ENCODE data around the gene TSNAX. TPM values are rescaled to one million over a fixed set of nuclear protein-coding genes. Genes with fewer than 3 reads are reported as not detected.

TSNAX gene
- total and polyA plus RNA-seq, 2 of the 8 experiments (the other 6 are each of a cell fraction or from before 2014, with no cell fraction given): 7.7 to 34.0 TPM

DNA sequence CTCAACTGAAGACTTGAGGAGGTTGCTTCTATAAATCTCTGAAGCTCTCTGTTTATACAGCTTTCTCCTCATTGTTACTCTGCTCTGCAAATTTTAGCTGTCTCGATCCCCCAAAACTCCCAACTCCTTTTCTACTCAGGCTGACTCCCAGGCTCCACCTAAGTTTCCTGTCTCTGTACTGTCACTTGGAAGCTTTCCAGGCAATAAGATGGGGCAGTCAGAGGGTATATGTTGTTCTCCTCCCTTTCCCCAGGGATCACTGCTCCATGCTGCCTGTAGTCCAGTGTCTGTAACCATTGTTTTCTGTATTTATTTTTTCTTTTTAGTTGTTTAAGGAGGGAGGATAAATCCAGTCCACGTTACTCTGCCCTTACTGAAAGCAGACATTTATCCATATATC is 13.4 kb downstream of the TSNAX start:
- Histone ChIP-seq H3K4me2 (ENCODE audit: insufficient read depth in 1 of 2, low read depth in 2 of 2, low read length in 2 of 2) (no peak overlapping the region), H4K20me1 (replicated peaks in 1 of 2; ENCODE audit: control insufficient read depth in 1 of 2, insufficient read depth in 2 of 2, low read length in 2 of 2) (peaks cover 0 to 2% of the 10 kb centered on the region in 2 experiments), H2BK15ac (ENCODE audit: low read length) (no peak overlapping the region), H3K79me1 (ENCODE audit: low read depth, low read length) (no peaks in the 10 kb centered on the region), H2AFZ (ENCODE audit: low read length) (no peak overlapping the region), H3K14ac (ENCODE audit: insufficient read length) (no peak overlapping the region), H3K18ac (ENCODE audit: extremely low read depth, low read length) (no peak overlapping the region), H3K4me1 (replicated peaks in 1 of 4; ENCODE audit: control insufficient read depth in 3 of 4, insufficient read depth in 4 of 4, low read length in 3 of 4) (no peaks in the 10 kb centered on the region), H3K23me2 (ENCODE audit: low read depth, low read length) (no peaks in the 10 kb centered on the region), H3K56ac (replicated peaks; ENCODE audit: insufficient read length, low read depth, low read length) (no peak overlapping the region), H3K4ac (replicated peaks; ENCODE audit: insufficient read length, low read depth, low read length) (no peak overlapping the region), H3K36me3 (ENCODE audit: control insufficient read depth in 2 of 4, insufficient read depth in 4 of 4, low read length in 3 of 4) (peaks cover 0 to 33% (median 10%) of the 10 kb centered on the region in 4 experiments; a peak in 3 of 8 replicates), H3K23ac (ENCODE audit: insufficient read length) (no peak overlapping the region), H4K8ac (ENCODE audit: extremely low read depth, insufficient read depth, low read length) (no peak overlapping the region), H2BK12ac (ENCODE audit: low read depth, low read length) (no peak overlapping the region), H4K91ac (replicated peaks; ENCODE audit: insufficient read length, low read length) (no peak overlapping the region), H2BK5ac (ENCODE audit: low read depth, low read length) (no peak overlapping the region), H3K27me3 (replicated peaks in 1 of 4; ENCODE audit: control insufficient read depth in 3 of 4, extremely low read depth in 1 of 4, insufficient read depth in 3 of 4, low read length in 3 of 4) (peaks cover 0 to 1% (median 0%) of the 10 kb centered on the region in 4 experiments; a peak in 1 of 7 replicates), H3K4me3 (ENCODE audit: extremely low read depth in 1 of 4, insufficient read depth in 2 of 4, low read depth in 3 of 4, low read length in 4 of 4) (no peak overlapping the region), H2BK120ac (replicated peaks; ENCODE audit: low read depth, low read length) (no peak overlapping the region), H4K5ac (ENCODE audit: insufficient read length, low read depth, low read length) (no peak overlapping the region), H2AK5ac (ENCODE audit: low read depth, low read length) (no peak overlapping the region), H3K79me2 (ENCODE audit: control insufficient read depth in 1 of 2, insufficient read depth in 2 of 2, low read length in 2 of 2) (peaks cover 0 to 19% of the 10 kb centered on the region in 2 experiments; a peak in 3 of 4 replicates), H3K9me3 (ENCODE audit: insufficient read depth in 2 of 2, low read depth in 1 of 2, low read length in 1 of 2) (no peaks in the 10 kb centered on the region), H3K27ac (ENCODE audit: low read depth, low read length) (no peak overlapping the region), H3K9ac (replicated peaks in 1 of 4; ENCODE audit: extremely low read depth in 1 of 4, low read depth in 3 of 4, low read length in 3 of 4) (no peak overlapping the region), H2BK20ac (ENCODE audit: low read length) (no peak overlapping the region)
- WGBS, 2 experiments (ENCODE audit: extremely low coverage in 1 of 2, insufficient coverage in 1 of 2, insufficient read length in 1 of 2, insufficient replicate concordance in 2 of 2, low coverage in 1 of 2, low lambda C conversion rate in 2 of 2, missing lambda C conversion rate in 1 of 2): 92% methylated on average over 2 of the region's 2 CpGs; no CpG with 5 or more reads in 1 of the 2 experiments
- ChIA-PET POLR2A (ENCODE audit: partially characterized antibody) (no interaction called here), CTCF (ENCODE audit: partially characterized antibody) (no interaction called here)
- FAIRE-seq (no peak), DNase-seq (ENCODE audit: low read depth in 1 of 2, low spot score in 2 of 2) (no peak)
- TF ChIP-seq SIN3A (conservative IDR thresholded peaks at IDR 0.05 in 1 of 2, IDR thresholded peaks at IDR 0.05 in 1 of 2; ENCODE audit: low read depth in 1 of 2, low read length in 2 of 2) (no peak), MAFK (IDR thresholded peaks at IDR 0.05; ENCODE audit: low read depth, low read length) (no peak), TAF1 (IDR thresholded peaks at IDR 0.05; ENCODE audit: low read depth, low read length) (no peak), CEBPB (IDR thresholded peaks at IDR 0.05; ENCODE audit: low read depth, low read length) (no peak), CHD1 (IDR thresholded peaks at IDR 0.05; ENCODE audit: low read depth, low read length) (no peak), SP4 (IDR thresholded peaks at IDR 0.05; ENCODE audit: low read length) (no peak), JUN (IDR thresholded peaks at IDR 0.05; ENCODE audit: low read depth, low read length) (no peak), FOSL1 (IDR thresholded peaks at IDR 0.05; ENCODE audit: insufficient read depth, low read depth, low read length) (no peak), TAF7 (optimal IDR thresholded peaks at IDR 0.05; ENCODE audit: borderline replicate concordance, low read depth, low read length) (no peak), TEAD4 (IDR thresholded peaks at IDR 0.05; ENCODE audit: low read depth, low read length) (no peak), BACH1 (IDR thresholded peaks at IDR 0.05; ENCODE audit: low read length) (no peak), SIRT6 (IDR thresholded peaks at IDR 0.05; ENCODE audit: low read length) (no peak), JUND (IDR thresholded peaks at IDR 0.05; ENCODE audit: low read length) (no peak), CTBP2 (IDR thresholded peaks at IDR 0.05; ENCODE audit: borderline replicate concordance, insufficient read depth, insufficient read length, low read length) (no peak), CBX8 (IDR thresholded peaks at IDR 0.05; ENCODE audit: borderline replicate concordance, low read depth, low read length) (no peak), HDAC2 (IDR thresholded peaks at IDR 0.05; ENCODE audit: borderline replicate concordance in 1 of 2, low read depth in 2 of 2, low read length in 2 of 2) (no peak)
